ENCODE measurements around the gene RSKR. TPM values are rescaled to one million over a fixed set of nuclear protein-coding genes. Genes with fewer than 3 reads are reported as not detected.
A peak's percentile ranks its signal among the peaks of the same experiment; 100 is the strongest.

Gene RSKR
- total RNA-seq, 2 donors from 2014 or later, result 8.0 to 11.8 TPM

DNA sequence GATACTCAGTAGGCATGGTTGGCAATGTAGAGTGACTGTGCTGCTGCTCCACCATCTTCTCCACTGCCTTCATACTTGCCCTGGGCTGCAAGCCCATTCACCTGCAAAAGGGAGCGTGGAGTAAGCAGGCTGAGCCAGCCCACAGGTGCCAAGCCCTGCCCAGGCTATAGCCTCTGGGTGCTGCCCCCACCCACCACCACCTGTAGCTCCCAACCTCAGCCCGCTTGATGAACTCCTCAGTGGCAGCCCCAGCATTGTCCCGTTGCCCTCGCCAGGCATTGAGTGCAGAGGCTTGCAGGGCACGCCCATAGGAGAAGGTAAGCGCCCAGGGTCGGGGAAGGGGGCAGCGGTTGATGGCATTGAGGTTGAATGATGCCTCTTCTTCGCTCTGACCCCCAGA lies 40.5 kb downstream of the RSKR start:
- TF ChIP-seq, protein P1, sequence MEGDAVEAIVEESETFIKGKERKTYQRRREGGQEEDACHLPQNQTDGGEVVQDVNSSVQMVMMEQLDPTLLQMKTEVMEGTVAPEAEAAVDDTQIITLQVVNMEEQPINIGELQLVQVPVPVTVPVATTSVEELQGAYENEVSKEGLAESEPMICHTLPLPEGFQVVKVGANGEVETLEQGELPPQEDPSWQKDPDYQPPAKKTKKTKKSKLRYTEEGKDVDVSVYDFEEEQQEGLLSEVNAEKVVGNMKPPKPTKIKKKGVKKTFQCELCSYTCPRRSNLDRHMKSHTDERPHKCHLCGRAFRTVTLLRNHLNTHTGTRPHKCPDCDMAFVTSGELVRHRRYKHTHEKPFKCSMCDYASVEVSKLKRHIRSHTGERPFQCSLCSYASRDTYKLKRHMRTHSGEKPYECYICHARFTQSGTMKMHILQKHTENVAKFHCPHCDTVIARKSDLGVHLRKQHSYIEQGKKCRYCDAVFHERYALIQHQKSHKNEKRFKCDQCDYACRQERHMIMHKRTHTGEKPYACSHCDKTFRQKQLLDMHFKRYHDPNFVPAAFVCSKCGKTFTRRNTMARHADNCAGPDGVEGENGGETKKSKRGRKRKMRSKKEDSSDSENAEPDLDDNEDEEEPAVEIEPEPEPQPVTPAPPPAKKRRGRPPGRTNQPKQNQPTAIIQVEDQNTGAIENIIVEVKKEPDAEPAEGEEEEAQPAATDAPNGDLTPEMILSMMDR (IDR thresholded peaks at IDR 0.05), result no peak
- no peak for DNase-seq (ENCODE audit: low spot score)
- peaks cover 20 to 43% of the 10 kb centered on the region in 2 donors for H3K4me1 ChIP-seq (ENCODE audit: control insufficient read depth in 1 of 2, low read depth in 2 of 2)
- no peaks in the 10 kb centered on the region for H3K27me3 ChIP-seq (replicated peaks; ENCODE audit: insufficient read depth)
- no peak overlapping the region for H3K4me3 ChIP-seq
- H3K9me3 ChIP-seq, result no peaks in the 10 kb centered on the region
- no peaks in the 10 kb centered on the region for H3K36me3 ChIP-seq
- H3K27ac ChIP-seq, result no peak overlapping the region
- ATAC-seq (ENCODE audit: insufficient number of reproducible peaks, low FRiP score, low read depth), result no peak

DNA sequence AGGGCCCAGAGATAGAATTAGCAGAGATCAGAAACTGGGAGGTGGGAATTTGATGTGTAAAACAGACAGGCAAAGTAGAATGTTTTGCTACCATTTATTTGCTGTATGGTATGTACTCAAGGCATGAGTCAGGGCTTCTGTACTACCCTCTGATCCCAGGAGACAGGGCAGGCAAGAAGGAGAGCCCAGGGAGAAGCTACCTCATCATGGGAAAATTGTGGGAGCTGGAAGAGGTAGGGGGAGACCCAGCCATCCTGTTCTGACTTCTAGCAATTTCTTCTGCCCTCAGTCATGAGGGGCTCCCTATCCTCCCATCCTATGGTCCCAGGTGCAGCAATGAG lies 41.0 kb downstream of the RSKR start:
- H3K27ac ChIP-seq, result no peak overlapping the region
- TF ChIP-seq, protein P1 (IDR thresholded peaks at IDR 0.05), result no peak
- H3K4me1 ChIP-seq (ENCODE audit: control insufficient read depth in 1 of 2, low read depth in 2 of 2), result peaks cover 20 to 43% of the 10 kb centered on the region in 2 donors
- H3K9me3 ChIP-seq, result no peaks in the 10 kb centered on the region
- no peaks in the 10 kb centered on the region for H3K27me3 ChIP-seq (replicated peaks; ENCODE audit: insufficient read depth)
- H3K4me3 ChIP-seq, result no peak overlapping the region
- DNase-seq (ENCODE audit: low spot score) (no peak), ATAC-seq (ENCODE audit: insufficient number of reproducible peaks, low FRiP score, low read depth) (no peak)
- H3K36me3 ChIP-seq, result no peaks in the 10 kb centered on the region

DNA sequence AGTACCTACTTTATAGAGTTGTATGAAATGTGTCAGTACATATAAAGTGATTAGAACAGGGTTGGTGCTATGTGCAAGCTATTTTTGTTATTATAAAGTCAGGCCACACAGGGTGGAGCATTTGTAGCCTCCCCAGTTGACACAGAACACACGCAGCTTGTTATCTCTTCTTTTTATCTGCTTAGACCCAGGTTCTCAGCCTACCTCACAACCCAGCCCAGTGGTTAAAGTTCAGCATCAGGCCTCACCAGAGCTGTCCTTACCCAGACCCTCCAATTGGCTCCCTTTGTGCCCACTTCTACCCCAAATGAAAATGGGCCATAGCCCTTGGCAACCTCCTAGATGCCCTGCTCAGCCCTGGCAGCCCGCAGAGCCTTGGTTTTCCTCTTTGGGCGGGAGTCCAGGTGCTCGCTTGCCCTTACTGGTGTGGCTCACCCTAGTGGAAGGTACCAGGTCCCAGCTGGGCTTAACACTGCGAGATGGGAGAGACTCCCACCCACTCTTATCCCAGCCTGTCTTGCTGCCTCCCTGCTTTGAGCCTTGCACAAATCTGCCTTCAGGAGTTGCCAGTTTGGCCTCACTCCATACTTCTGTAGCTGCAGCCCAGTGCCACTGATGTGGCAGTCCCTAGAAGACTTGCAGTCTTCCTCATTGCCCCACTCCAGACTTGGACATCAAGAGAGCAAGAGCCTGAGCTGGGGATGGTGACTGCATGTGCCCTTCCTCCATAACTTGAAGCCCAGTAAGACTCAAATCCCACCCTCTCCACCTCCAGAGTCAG lies 41.5 kb downstream of the RSKR start:
- H3K36me3 ChIP-seq, result no peaks in the 10 kb centered on the region
- DNase-seq (ENCODE audit: low spot score) (no peak), ATAC-seq (ENCODE audit: insufficient number of reproducible peaks, low FRiP score, low read depth) (no peak)
- H3K4me1 ChIP-seq (ENCODE audit: control insufficient read depth in 1 of 2, low read depth in 2 of 2), result peaks cover 20 to 43% of the 10 kb centered on the region in 2 donors
- no peaks in the 10 kb centered on the region for H3K27me3 ChIP-seq (replicated peaks; ENCODE audit: insufficient read depth)
- H3K27ac ChIP-seq, result peak overlapping the region; percentile 70 to 76
- H3K4me3 ChIP-seq, result peak overlapping the region; percentile 88
- H3K9me3 ChIP-seq, result no peaks in the 10 kb centered on the region
- TF ChIP-seq, protein P1 (IDR thresholded peaks at IDR 0.05), result no peak

DNA sequence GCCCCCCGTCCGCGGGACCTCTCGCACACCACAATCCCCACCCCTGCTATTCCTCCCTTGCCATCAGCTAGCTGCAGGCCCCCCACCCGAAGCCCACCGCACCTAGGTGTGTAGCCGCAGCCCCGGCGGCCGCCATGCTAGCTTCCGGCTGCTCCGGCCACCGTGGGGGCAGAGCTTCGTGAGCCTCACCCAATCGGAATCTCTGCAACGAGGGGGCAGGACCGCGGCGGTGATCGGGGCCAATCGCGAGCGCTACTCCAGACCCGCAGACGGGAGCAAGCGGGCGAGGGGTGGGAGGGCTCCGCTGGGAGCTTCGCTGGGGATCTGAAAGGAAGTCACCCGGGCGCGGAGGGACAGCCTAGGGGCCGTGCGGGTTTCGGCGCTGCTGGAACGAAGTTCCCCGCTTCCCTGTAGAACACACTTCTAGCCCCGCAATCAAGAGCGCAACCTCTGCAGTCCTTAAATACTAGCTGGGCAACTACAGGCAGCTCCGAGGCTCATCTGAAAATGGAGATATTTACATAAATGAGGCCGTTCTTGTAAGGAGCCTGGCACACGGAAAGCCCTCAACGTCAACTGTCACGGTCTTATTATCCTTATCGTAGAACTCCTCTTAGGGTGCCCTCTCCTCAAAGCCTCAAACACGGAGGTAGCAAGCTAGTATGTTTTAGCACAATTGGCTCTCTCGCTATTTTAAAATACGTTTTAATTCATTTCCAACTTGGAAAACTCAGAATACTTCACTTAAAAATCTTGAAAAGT lies 42.4 kb downstream of the RSKR start, which contains the start of gene PIGS:
TSS of gene PIGS (minus strand) at position 164 of the 762 bp plus-strand sequence. CDS start at position 136, 28 bp downstream.
- TF ChIP-seq, protein P1 (IDR thresholded peaks at IDR 0.05), result no peak
- Histone ChIP-seq H3K4me1 (ENCODE audit: control insufficient read depth in 1 of 2, low read depth in 2 of 2) (peaks cover 17 to 37% of the 10 kb centered on the region in 2 donors), H3K9me3 (no peaks in the 10 kb centered on the region), H3K36me3 (no peaks in the 10 kb centered on the region), H3K4me3 (peak within 1 kb of the TSS; percentile 88), H3K27ac (peak within 1 kb of the TSS; percentile 70 to 76), H3K27me3 (replicated peaks; ENCODE audit: insufficient read depth) (no peaks in the 10 kb centered on the region)
- DNase-seq (ENCODE audit: low spot score), result peak; percentile 73
- ATAC-seq (ENCODE audit: insufficient number of reproducible peaks, low FRiP score, low read depth), result peak; percentile 89

DNA sequence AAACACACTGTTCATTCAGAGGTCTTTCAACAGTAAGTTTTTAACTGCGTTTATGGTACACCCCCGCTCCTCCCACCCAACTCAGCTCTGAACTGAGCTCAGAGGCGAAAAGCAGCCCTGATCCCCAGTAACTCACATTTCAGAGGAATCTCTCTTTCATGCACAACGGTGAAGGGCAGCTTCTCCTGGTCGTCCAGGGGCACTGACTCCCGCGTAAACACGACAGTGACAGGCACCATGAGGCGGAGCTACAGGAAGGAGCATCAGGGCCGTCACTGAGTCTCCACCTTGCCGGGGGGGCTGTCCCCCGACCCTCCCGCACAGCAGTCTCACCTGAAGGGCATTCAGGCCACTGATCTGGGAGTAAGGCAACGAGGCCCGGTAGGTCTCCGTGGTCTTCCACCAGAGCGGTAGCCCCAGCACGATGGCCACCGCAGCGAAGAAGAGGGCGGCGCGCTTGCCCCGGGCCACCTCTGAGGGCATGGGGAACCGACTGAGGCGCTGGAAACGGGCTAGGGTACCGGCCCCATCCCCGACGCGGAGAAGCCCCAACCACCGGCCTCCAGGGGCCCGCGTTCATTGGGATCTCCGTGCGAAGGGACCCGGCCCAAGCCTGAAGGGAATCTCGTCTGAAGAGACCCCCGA lies 43.1 kb downstream of the RSKR start:
- Histone ChIP-seq H3K36me3 (no peaks in the 10 kb centered on the region), H3K27ac (peak overlapping the region; percentile 70 to 76), H3K9me3 (no peaks in the 10 kb centered on the region), H3K4me3 (peak overlapping the region; percentile 88), H3K27me3 (replicated peaks; ENCODE audit: insufficient read depth) (no peaks in the 10 kb centered on the region), H3K4me1 (ENCODE audit: control insufficient read depth in 1 of 2, low read depth in 2 of 2) (peaks cover 14 to 33% of the 10 kb centered on the region in 2 donors)
- ATAC-seq (ENCODE audit: insufficient number of reproducible peaks, low FRiP score, low read depth) (no peak), DNase-seq (ENCODE audit: low spot score) (no peak)
- TF ChIP-seq, protein P1 (IDR thresholded peaks at IDR 0.05), result no peak

Data from thoracic aorta (tissue), 2 donors.